HG02870 (cell line): ENCODE results near the gene TRAF7.

ENCODE experiments used
- ATAC-seq: cut with Tn5 transposase; IDR thresholded peaks from one replicate; pipeline ENCODE4 v1.9.1; 2021; ENCODE audit warnings: mild to moderate bottlenecking, moderate library complexity; ENCODE audit not compliant: unreplicated experiment

Gene TRAF7

DNA sequence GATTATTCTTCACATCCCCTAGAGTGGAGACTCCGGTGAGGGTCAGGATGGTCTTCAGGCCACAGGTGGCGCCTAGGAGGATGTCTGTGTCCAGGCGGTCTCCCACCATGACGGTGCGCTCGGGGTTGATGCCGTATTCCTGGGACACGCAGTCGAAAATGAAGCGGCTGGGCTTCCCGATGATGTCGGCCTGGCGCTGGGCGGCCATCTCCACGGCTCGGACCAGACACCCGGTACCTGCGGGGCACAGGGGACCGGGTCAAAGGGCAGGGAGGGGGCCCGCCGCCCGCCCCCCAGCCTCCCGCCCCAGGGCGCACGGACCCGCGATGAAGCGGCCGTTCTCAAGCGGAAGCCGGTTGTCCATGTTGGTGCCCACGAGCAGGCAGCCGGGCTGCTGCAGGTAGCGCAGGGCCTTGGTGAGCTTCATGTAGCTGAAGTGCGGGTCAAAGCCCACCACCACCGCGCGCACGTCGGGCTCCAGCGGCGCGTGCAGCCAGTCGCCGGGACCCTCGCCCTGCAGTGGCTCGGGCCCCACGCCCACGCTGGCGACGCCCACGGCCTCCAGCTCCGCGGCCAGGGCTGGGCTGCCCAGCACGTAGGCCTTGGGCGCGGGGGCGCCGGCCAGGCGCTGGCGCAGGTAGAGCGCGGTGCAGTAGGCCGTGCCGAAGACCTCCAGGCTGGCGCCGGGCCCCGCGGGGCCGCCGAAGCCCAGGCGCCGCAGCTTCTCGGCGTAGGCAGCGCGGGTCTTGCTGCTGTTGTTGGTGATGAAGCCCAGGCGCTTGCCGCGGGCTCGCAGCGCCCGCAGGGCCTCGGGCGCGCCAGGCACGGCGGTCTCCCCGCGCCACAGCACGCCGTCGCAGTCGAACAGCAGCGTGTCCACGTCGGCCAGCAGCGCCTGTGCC is 58.5 kb downstream of the TRAF7 start:
- peak; percentile 8 for ATAC-seq

DNA sequence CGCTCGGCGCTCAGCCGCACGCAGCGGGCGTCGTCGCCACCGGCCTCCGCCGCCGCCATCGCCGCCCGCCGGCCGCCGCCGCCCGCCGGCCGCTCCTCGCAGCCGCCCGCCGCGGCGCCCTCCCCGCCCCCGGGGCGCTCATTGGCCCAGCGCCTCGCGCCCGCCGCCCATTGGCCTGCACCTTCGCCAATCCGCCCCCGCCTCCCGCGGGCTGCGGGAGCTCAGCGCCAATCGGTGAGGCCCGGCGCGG is 59.1 kb downstream of the TRAF7 start, which contains the start of gene PGP:
Gene PGP (minus strand): TSS at position 122 of the 250 bp plus-strand sequence. CDS start 63 bp downstream, at position 59.
- ATAC-seq: peak; percentile 85

GRCh38 chr16:2216330-2216729 is 60.7 kb downstream of the TRAF7 start:
- no peak for ATAC-seq

DNA sequence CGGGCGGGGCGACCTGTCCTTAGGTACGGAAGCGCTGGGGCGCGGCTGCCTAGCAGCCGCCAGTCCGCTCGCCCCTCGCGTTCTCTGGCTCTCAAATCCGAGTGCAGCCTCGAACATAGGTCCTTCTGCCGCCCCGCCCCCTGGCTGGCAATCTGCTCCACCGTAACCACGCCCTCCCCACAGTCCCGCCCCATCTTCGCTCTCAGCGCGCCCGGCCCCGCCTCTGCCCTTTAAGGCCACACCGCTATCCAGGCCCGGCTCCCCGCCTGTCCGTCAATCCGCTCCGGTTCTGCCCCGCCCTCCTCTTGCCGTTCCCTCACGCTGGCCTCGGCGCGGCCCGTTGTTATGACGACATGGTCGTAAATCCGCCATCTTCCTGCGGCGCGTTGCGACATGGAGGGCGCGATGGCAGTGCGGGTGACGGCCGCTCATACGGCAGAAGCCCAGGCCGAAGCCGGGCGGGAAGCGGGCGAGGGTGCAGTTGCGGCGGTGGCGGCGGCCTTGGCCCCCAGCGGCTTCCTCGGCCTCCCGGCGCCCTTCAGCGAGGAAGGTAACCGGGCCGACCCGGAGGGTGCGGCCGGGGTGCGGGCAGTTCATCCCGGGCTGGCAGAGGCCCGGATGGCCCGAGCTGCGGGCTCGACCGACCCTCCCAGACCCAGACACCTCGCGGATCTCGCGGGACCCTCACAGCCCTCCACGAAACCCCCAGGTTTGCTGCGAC is 67.8 kb downstream of the TRAF7 start, which contains the start of gene E4F1:
Gene E4F1 (plus strand): TSS at position 371 of the 721 bp plus-strand sequence. CDS start 23 bp downstream, at position 394.
- ATAC-seq: peak; percentile 94

- ATAC-seq: peak; percentile 2
These were observed 68.4 kb downstream of the TRAF7 start for GRCh38 chr16:2223942-2224486.

GRCh38 chr16:2226245-2226793 is 70.7 kb downstream of the TRAF7 start:
- ATAC-seq: no peak

DNA sequence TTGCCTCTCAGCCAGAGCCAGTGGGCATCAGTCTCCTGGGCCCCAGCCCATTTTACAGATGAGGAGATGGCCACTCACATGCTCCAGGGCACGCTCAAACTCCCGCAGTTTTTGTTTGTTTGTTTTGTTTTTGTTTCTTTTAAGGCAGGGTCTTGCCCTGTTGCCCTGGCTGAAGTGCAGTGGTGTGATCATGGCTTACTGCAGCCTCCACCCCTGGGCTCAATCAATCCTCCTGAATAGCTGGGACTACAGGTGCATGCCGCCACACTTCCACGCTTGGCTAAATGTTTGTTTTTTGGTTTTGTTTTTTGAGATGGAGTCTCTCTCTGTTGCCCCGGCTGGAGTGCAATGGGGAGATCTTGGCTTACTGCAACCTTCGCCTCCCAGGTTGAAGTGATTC is 71.3 kb downstream of the TRAF7 start:
- ATAC-seq: no peak
